ENCODE measurements around the gene CNGB1. TPM values are rescaled to one million over a fixed set of nuclear protein-coding genes. Genes with fewer than 3 reads are reported as not detected.

Gene CNGB1
- not detected in 2 replicates for total RNA-seq

GRCh38 chr16:57970970-57971369, at the start of gene CNGB1:
CNGB1 (minus strand) TSS chr16:57971128; CDS start chr16:57967286, 3,842 bp downstream.

GRCh38 chr16:58000706-58001676, 30.1 kb upstream of the CNGB1 start, which contains the start of gene USB1:
USB1 (plus strand) TSS chr16:58001407; CDS start chr16:58001484, 77 bp downstream.

GRCh38 chr16:57999971-58000705, 29.2 kb upstream of the CNGB1 start, which contains the start of gene ZNF319:
ZNF319 (minus strand) TSS chr16:58000672; CDS start chr16:57998265, 2,407 bp downstream.

Other genes starting within 250 kb of the CNGB1 start
- gene KATNB1, start 235.4 kb downstream of the CNGB1 start, total RNA-seq, result 15.1 and 18.7 TPM in 2 replicates
- 19.7 and 20.2 TPM in 2 replicates for gene KIFC3, start 168.6 kb downstream of the CNGB1 start, total RNA-seq
- gene ZNF319, start 29.5 kb upstream of the CNGB1 start, total RNA-seq, result 1.7 and 2.2 TPM in 2 replicates
- 11.2 and 14.3 TPM in 2 replicates for gene USB1, start 30.3 kb upstream of the CNGB1 start, total RNA-seq
- 1.2 and 1.3 TPM in 2 replicates for gene MMP15, start 54.6 kb upstream of the CNGB1 start, total RNA-seq
- gene CFAP20, start 158.3 kb upstream of the CNGB1 start, total RNA-seq, result 21.7 and 25.1 TPM in 2 replicates
- 22.5 and 24.6 TPM in 2 replicates for gene CSNK2A2, start 227.0 kb upstream of the CNGB1 start, total RNA-seq